HG03196 (cell line): ENCODE measurements around the gene PLAC1.
A peak's percentile ranks its signal among the peaks of the same experiment; 100 is the strongest.

Source experiments
- ATAC-seq: cut with Tn5 transposase; IDR thresholded peaks from one replicate; pipeline ENCODE4 v1.9.1; 2021; ENCODE audit not compliant: unreplicated experiment

The PLAC1 gene

GRCh38 chrX:134632355-134632754 is 25.9 kb downstream of the PLAC1 start:
- no peak for ATAC-seq

DNA sequence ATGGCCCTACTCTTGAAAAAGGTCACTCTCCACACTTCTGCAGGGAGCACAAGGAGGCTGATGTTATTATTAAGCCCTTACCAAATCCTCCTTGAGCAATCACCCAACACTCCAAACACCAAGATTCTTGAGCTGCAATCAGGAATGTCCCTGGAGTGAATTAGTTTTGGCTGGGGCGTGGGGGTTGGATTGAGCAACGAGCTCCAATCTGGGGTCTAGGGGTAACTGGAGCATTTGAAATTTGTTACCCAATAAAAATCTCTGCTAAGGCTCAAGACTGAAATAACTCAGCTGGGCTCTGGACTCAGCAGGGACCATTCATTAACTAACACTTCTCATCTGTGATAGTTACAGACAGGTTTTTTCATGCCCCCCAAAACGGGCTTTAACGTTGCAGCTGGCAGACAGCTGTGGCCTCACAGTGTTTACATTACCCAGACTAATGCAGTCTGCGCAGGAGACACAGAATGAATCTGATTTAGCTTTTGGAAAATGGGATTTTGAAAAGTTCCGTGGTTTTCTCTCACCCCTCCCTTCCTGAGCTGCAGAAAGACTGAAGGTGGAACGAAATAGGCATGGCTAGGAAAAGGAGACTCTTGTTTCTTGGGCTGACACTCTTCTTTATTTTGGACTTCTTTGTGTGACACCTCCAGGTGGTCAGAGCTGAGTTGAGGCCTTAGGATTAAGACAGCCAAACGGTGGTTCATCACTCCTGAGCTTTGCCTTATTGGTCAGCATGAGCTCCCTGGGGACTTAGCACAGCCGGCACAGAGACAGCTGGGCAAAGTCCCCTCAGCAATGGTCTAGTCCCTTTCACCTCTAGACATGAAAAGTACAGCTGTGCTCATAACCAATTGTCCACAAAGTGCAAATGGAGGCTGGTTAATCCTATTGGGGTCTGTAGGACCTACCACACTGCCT is 26.6 kb downstream of the PLAC1 start:
- no peak for ATAC-seq

- no peak for ATAC-seq
Observed at GRCh38 chrX:134628663-134629062, 29.6 kb downstream of the PLAC1 start.

- no peak for ATAC-seq
Observed at GRCh38 chrX:134626434-134626833, 31.8 kb downstream of the PLAC1 start.

DNA sequence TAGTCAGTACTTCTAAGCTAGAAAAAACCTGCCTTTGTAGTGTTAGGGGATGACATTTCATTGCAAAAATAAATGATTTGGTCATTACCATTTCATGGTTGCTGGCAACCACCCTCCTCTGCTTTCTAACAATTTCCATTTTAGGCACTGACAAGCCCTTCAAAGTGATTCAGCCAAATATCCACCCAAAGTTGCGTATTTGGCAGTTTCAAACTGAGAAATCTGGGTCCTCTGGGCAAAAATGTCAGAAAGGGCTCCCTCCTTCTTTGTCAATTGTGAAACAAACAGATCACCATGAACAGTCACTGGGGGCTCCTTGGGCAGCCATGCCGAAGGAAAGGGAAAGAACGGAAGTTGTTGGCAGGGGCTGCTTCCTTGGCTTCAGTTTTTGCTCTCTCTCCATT is 33.0 kb downstream of the PLAC1 start:
- no peak for ATAC-seq

DNA sequence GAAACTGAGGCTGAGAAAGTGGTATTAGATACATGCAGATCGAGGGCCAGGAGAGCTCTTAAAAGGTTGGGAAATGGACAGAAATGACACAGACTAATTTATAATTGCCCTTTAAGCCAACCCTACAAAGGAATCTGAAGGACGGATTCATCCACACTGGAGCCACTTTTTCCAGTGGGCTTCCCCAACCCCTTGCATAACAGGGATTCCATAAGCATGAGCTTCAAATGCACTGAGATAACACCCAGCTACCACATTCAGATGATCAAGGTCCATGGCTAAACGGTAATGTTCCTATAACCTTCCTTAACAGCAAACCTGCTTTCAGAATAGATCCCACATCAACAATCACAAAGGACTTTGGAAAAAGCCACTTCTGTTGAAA is 34.2 kb downstream of the PLAC1 start:
- ATAC-seq, result no peak

DNA sequence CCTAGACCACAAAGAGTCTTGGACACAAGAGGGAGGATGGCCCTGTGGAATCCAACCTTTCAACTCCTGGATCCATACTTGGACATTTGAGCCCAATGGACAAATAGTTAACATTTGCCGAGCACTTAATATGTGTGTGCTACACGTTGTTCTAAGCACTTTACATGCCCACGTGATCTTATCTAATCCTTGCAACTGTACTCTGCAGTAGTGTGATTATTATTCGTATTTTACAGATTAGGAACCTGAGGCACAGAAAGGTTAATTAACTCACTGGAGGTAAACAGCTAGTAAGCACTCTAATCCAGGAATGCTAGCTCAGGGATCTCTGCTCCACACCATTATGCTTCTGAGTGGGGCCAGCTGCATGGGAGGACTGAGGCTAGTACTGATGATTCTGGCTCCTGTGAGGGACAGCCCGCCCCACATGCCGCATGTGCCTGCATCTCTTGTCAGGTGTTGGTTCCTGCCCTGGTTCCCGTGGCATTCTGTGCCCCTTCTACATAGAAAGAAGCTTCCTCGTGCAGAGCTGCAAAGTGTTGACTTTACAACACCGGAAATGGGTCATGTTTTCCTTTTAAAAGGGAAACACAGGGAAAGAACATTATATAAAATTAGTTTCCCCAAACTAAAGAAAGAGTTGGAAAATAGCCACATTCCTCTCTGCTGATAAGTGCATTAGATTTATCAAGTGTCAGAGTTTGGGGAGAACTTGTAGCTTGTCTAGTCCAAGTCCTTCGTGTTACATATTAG is 34.8 kb downstream of the PLAC1 start:
- no peak for ATAC-seq

DNA sequence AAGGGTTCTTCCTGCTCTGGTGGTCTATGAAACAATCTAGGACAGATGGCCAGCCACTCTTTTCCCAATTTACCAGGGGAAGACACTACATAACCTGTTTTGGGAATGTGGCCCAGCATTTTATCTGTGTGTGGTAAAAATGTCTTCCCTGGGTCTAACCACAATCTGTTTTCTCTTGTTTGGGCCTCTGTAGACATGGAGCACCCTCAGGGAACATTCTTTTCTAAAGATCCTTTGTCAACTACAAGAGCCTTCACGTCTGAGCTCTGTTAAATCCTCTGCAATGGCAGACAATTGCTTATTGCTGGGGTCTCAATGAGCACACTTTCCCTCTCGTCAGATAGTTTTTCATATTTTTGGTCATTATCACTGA is 35.5 kb downstream of the PLAC1 start:
- ATAC-seq, result no peak

GRCh38 chrX:134622056-134622812 is 36.0 kb downstream of the PLAC1 start:
- ATAC-seq, result peak; percentile 84

- ATAC-seq, result no peak
Observed at GRCh38 chrX:134619838-134620237, 38.4 kb downstream of the PLAC1 start.

- no peak for ATAC-seq
Observed at GRCh38 chrX:134613396-134613795, 44.9 kb downstream of the PLAC1 start.

- ATAC-seq, result no peak
Observed at GRCh38 chrX:134608153-134608552, 50.1 kb downstream of the PLAC1 start.

GRCh38 chrX:134607523-134607922 is 50.7 kb downstream of the PLAC1 start:
- ATAC-seq, result no peak

DNA sequence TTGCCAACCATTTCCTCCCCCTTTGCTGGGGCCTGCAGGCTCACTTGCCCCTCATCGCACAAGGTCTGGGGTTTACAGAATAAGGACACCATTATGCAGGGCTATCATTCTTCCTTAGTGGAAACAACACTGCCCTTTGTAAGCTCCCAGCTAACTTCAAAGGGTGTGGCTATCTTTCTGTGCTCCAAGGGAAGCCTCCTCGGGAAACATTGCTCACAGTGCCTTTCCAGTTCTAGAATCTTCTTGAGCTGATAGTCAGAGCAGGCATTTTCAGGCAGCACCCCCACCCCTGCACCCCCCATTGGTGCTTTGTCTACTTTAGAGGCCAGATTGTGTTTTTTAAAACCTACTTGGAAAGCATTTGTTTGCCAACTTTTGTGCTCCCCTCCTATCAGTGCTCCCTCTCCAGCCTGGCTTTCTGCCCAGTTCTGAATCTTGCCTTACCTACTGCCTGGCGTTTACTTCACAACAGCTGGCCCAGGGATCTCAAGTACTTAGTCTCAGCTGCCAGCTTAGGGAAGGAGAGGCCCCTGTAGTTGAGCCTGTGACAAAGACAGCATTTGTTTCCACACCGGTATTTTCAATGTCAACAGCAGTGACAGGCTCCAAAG is 53.5 kb downstream of the PLAC1 start:
- no peak for ATAC-seq

DNA sequence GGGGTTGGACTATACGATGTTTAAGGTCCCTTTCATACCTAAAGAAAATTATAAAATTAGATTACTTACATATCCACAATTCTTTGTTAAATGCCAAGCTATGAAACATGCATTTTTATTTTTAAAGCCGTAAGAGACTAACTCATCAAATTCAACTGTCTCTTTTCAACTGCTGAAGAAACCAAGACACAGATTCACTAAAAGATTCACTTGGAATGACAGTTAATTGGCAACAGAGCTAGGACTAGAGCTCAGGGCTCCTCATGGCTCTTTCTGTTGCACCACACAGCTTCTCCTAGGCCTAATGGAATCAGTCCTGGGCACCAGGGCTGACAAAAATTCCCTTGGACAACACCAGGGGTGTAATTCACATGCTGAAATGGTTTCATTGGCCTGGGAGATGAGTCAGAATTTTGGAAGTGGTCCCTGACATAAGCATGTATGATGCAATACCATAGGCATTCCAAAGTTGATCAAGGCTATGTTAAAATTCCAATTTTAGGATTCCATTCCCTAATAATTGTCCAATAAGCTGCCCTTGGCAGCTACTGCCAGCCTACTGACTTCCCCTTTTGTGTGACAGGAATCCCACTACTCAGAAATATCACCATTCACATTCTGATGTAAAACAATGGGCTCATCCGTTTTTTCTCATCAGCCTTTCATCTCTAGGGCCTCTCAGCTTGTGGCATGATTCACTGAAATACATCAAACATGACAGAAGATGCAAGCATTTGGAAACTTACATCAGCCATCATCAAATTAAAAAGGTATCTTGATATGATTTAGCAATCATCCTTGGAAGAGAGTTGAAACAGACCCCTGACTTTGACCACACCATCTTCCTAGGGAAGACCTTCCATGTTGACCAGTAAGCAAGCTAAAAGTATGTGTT is 54.2 kb downstream of the PLAC1 start:
- ATAC-seq, result no peak

- ATAC-seq, result no peak
Observed at GRCh38 chrX:134602410-134602809, 55.9 kb downstream of the PLAC1 start.

- no peak for ATAC-seq
Observed at GRCh38 chrX:134601240-134601765, 57.0 kb downstream of the PLAC1 start.

DNA sequence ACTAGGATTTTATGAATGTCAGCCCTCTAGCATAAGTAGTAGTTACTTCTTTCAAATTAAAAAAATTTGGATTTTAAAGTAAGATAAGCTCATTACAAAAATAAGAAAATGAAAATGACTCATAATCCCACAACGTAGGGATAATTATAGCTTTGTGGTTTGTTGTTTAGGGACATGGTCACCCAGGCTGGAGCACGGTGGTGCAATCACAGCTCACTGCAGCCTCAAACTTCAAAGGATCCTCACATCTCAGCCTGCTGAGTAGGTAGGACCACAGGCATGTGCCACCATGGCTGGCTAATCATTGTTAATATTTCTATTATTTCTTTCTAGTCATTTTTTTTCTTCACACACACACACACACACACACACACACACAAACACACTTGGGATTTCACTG is 57.6 kb downstream of the PLAC1 start:
- no peak for ATAC-seq

GRCh38 chrX:134599184-134599914 is 58.9 kb downstream of the PLAC1 start:
- no peak for ATAC-seq
